SIG-M5 treated with dmso at 0.1 percent for 504 hours (cell line): ENCODE results near the gene TPM2.

ENCODE experiments used
- DNase-seq: peaks from one replicate; lab custom pipeline; 2025; ENCODE audit not compliant: unreplicated experiment; lab: John Stamatoyannopoulos, UW

TPM2 gene

DNA sequence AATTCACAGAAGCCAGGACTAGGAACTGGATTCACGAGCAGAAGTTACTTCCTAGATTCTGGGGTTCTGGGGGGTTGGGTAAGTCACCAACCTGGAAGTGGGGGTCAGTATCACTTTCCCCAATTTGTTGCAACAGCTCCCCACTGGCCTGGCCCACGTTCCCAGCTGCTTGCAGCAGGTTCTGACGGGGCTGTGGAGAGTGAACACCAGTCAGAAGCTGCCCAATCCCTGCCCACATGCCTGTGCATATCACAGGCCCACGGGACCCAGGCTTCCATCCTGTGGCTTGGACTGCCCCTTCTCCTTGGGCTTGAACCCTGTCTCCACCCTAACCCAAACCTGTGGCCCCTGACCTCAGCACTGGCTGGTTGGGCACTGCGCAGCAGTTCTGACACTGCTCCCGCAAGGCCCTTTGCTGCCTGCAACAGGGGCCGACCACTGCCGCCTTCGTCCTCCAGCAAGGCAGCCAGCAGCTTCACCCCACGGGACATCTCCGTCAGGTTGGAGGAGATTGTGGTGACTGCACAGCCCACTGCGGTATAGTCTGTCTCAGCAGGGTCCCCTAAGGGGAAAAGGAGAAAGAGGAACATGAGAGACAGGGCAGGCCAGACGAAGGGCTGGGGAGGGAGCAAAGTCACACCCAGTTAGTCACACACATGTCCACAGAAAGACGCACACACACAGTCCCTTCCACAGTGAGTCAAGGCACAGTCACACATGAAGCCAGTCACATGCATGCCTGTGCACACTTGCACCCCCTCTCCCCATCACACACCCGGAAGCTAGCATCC, 29.2 kb upstream of the TPM2 start:
- peak; percentile 27 for DNase-seq

DNA sequence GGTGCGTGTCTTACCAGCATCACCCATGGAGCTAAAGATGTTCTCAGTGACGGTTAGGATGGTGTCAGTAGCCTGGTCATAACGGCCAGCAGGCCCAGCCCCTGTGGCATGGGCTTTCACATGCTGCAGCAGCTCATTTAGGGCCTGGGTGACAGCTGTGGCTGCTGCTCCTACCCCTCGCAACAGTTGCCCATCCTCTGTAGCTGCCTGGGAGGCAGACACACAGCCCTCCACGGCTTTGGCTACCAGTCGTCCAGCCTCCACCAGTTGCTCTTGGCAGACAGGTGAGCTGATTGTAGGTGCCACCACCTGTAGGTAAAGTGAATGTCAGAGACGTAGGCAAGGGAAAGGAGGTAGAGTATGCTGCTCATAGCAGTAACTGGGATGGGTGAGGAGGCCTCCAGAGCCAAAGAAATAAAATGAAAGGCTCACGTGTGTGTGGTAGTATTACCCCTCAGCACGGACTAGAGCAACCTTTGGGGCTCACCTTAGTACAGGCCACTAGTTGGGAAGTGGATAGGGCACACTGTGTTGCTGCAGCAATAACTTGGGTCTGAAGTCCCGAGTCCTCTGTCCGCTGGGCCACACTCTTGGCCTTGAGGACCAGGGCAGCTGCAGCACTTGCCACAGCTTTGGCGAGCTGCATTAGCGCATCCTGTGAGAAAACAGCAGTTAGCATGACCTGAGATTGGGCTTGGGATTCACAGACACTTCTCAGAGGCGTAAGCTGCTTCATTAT, 27.6 kb upstream of the TPM2 start:
- no peak for DNase-seq

DNA sequence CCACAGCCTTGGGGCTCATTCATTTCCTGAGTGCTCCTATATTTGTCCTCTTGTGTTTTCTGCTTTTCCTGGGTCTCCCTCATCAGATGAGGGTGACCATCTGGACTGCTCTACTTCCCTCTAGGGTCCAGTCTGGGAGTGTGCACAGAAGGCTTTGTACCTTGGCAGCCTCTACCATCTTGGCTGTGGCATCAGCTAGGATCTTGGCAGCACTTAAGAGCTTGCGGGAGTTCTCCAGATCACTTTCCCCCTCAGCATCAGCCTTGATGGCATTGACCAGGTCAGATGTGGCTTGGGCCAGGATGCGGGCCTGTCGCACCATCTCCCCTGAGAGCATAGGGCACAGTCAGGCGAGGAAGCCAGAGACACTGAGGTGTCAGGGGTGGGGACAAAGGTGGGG, 26.5 kb upstream of the TPM2 start:
- no peak for DNase-seq

DNA sequence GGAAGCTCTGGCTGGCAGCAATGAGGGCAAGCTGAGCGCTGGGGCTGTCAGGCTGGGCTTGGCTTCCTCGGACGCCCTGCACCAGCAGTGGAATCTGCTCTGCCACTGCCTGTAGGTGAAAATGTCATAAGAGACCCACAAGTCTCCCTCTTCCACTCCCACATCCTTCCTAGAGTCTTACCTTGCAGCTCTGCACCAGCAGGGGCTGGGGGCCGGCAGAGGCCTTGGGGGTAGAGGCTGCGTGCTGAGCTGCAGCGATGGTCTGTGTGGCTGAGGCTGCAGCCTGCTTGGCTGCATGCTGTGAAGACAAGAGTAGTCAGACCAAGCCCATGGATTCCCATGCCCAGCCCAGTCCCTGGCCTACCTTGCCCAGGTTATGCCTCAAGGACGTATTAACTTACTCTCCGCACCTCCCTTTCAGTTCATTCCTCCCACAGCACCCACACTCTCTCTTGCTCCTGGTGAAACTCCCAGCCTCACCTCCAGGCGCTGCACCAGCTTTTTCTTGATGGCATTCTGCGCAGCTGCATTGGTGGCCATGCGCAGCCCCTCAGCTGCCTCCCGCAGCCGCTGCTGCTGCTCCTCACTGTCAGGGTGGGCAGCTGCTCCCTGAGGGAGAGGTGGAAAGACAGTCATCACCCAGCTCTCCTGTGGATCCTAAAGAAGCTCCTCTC, 25.0 kb upstream of the TPM2 start:
- no peak for DNase-seq

DNA sequence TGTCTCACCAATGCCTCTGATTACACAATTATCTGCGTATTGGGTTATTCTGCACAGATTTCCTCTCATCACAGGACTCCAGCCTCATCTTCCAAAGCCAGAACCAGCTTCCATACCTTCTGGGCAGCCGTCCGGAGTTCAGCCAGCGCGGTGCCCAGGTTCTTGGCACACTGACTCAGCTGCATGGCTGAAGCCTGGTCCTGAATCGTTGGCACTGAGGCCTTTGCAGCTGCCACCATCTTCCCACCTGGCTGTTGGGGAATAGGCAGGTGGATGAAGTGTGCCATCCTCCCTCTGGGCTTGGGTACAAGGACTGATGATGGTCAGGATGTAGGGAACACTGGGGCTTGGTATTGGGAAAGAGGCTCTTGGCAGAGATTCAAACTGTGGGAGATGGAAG, 24.4 kb upstream of the TPM2 start:
- DNase-seq = no peak

DNA sequence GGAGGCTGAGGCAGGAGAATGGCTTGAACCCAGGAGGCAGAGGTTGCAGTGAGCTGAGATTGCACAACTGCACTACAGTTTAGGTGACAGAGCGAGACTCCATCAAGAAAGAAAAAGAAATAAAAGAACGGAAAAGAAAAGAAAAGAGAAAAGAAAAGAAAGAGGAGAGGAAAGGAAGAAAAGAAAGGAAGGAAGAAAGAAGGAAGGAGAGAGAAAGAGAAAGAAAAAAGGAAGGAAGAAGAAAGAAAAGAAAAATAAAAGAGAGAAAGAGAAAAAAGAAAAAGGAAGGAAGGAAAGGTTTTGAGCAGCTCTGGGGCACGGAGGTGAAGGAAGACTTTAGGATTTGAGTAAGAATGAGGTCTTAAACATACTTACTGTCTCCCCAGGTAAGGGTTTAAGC, 23.9 kb upstream of the TPM2 start:
- DNase-seq = no peak

DNA sequence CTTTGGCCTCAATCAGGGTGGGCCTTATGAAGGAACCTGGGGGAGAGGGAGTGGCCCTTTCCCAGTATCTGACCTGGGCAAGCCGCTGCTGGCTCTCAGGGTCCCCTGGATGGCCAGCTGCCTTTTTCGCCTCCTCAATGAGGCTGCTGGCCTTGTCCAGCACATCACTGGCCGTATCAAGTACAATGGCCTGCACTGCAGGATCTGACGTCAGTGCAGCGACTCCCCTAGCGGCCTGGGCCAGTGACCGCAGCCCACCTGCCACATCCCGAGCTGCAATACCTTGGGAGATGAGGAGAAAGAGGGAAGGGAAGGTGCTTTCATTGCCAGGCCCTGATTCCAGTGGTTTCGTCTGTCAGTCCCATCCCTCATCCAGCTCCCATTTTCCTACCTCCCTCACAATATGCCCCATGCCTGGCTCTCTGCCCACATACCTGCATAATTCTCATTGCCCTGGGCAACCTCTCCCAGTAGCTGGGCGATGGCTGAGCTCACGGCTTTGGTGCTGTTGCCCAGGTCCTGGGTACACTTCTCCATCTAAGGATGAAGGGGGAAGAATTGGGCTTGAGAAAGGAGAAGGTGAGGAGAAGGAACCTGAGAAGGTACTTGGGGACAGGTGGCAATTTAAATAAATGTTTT, 23.2 kb upstream of the TPM2 start:
- DNase-seq = no peak

DNA sequence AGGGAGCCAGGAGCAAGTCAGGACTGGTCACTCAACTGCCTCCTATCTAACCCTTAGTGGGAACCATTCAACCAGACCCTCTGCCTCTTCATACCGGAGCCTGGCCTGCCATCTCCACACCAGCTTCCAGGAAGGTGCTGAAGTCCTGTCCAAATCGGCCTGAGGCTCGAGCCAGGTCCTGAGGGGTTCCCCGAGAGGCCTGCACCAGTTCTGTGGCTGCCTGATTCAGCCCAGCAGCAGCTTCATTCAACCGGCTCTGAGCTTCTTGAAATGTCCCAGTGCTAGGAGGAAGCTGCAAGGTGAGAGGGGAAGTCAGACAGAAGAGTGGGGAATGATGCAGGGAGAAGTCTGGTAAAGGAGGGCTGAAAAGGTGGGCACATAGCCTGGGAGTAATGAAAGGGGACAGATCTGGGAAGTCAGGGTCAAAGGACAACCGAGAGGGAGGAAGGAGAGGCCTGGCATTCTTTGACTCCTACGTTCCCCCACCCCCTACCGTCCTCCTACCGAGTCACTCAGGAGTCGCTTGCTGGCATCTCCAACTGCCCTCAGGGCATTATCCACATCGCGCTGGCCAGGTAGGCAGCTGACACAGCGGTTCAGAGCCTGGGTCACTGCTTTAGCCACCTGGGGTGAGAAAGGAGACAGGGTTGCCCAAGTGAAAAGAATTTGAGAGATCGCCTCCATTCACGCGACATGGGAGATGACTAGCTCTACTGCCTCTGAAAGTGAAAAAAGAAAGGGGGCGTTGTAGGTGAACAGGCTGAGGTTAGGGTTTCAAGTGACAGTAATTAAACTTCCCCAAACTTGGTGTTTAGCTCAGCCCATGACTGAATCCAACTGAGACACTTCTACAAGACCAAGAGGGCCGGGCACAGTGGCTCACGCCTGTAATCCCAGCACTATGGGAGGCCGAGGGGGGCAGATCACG, 22.0 kb upstream of the TPM2 start:
- no peak for DNase-seq

DNA sequence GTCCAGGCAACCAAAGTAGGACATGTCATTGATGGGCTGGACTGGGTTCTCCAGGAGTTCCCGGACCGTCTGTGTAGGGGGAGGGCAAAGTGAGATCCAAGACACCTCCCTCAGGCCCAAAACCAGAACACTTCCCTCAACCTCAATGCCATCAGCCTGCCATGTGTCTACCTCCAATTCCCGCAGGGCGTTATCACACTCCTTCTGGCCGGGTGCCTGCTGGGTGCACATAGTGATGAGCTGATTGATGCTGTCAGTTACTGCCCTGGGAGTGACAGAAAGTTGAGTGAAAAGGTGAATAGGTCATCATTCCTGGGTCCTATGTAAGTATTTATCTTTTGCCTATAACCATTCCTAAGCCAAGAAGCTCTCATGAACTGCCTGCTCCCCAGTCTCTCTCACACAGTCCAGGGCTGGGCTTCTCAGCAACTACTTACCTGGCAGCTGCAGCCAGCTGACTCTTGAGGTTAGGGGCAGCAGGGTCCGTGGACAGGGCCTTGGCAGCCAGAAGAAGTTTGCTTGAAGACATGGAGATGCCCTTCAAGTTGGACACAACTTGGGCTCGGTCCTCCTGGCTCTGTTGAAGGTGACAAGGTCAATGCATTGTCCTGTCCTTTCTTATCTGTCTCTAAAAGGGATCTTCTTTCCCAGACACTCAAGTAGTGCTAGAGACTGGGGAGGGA, 21.2 kb upstream of the TPM2 start:
- no peak for DNase-seq

DNA sequence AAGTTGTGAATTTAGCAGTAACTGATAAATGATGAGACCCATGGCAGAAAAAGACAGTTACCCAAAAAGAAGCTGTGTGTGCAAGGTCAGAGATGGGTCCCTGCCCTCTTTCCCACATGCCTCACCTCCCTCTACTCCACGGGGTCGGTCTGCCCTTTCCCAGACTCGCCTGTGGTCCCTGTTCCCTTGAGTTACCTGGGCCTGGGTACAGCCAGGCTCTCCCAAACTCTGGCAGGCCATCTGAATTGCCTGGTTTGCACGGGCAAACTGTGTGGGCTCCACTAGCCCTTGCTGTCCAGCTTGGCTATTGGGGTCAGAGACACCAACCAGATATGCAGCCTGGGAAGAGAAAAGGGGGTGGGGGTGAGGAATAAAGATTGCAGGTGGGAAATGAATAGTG, 18.4 kb upstream of the TPM2 start:
- DNase-seq = no peak

DNA sequence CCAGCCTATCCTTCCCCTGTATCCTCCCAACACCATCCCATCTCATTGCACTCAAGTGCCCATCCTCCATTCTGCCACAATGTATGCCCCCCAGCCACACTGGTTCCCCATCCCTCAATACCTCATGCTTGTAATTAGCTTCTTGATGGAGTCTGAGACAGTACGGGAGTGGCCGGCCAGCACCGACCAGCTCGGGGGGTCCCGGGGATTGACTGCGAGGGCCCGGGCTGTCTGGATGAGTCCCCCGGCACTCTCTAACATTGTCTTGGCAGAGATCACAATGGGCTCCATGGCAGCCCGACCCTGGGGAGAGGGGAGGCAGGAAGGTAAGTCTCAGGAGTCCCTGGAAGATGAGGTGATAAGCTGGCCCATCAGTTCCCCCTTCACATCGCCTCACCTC, 17.2 kb upstream of the TPM2 start:
- no peak for DNase-seq

DNA sequence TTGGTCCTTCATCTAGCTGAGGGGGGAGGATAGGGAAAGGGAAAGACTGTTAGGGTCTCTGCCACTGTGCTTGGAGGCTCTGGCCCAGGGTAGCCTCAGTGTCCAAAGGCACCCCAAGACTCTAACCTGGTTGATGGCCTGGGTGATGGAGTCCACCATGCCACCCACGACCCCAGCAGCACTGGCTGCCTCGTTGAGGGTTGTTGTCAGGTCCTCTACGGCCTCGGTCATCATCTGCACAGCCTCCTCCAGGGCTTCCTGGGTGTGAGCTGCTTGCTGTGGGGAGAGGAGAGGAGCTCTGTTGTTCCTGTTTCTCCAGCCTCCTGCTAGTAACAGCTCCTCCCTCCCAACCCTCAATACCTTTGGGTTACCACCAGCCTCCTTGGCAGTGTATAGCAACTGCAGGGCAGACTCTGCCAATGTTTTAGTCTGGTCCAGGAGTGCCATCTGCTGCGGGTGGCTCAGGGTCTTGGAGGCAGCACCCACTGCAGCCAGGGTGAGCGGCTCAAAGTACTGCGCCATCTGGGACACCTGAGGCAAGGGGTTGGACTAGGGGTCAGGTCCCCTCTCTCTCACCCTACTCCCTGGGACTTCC, 16.2 kb upstream of the TPM2 start:
- no peak for DNase-seq

DNA sequence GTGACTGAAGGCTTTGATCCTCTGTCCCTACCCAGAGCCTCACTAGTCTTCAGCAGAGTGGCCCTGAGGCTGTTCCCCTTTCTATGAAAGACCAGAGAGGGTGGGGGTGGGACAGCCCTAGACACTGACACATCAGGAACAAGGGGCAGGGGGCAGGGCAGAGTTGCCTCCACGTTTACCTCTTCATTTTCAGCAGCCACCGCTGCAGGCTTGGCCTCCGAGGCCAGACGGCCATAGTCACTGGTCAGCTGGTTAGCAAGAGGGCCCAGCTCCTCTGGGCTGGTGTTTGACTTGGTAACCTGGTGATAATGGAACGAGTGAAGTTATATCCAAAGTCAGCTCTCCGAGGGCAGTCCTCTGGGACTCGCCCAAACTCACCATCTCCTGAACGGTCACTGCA, 15.6 kb upstream of the TPM2 start:
- no peak for DNase-seq

DNA sequence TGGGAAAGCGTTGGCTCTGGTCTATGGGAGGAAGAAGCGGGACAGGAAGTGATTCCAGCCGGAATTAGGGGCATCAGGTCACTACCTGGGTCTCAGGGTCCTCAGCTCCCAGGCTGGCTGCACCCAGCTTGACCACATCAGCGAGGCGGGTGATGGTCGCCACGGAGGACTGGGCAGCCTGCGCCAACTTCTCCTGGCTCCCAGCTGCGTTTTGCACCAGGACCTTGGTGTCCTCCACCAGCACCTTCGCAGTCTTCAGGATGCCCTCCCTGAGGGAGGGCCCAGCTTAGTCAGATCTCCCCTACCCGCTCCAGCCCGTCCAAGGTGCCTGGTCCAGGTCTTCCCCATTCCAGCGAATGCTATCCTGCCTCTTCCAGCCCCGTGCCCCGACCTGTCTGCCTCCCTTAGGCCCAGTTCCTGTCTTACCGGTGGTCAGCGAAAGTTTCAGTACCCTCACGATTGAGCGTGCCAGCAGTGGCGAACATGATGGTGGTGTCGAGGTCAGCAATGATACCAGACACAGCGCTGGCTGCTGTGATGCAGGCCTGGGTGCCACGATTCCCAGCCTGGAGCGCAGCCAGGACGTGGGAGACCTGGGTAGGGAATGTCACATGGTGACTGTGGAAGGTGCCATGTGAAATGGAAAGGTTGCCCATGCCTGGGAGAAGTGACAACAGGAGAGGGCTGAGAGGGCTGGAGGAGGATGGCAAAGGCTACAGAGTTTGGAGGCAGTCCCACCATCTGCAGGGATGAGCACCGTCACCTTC, 14.4 kb upstream of the TPM2 start:
- DNase-seq = no peak

DNA sequence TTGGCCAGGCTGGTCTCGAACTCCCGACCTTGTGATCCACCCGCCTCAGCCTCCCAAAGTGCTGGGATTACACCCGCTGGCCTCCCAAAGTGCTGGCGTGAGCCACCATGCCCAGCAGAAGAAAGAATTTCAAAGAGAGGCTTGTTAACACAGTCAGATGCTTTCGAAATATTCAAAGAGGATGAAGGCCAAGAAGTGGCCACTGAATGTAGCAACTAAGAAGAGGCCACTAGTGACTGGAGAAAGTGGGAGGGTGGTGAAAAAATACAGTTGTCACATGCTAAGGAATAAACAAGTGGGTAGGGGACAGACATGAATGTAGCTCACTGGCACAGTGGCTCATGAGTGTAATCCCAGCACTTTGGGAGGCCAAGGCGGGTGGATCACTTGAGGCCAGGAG, 13.0 kb upstream of the TPM2 start:
- no peak for DNase-seq

DNA sequence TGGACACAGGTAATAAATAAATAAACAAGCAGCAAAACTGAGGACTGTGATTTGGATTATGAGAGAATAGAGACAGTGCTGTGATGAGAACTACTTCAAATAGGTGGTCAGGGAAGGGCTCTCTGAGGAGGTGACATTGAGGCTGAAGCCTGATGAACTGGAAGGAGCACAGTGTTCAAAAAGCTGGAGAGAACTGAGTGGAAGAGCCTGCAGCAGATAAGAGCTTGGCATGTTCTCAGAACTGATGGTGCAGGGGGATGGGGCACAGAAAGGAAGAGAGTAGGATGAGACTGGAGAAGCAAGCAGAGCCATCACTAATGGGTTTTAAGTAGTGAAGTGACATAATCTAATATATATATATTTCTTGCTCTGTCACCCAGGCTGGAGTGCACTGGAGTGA, 11.2 kb upstream of the TPM2 start:
- no peak for DNase-seq

DNA sequence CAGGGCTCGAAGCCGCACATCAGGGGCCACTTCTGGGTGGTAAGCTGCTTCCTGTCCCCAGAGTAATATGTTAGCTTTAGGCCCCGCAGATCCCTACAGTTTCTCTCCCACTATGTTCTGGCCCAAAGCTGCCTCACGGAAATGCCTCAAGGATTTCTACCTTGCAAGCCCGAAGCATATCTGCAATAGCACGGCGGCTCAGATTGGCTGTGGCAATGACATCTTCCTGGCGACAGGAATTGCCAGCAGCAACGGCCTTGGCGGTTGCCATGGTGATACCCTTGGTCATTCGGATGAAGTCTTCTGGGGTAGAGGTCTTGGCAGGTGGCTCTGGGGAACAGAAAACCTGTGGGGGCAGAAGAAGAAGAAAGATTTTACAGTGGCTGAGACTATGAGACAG, 10.3 kb upstream of the TPM2 start:
- no peak for DNase-seq

DNA sequence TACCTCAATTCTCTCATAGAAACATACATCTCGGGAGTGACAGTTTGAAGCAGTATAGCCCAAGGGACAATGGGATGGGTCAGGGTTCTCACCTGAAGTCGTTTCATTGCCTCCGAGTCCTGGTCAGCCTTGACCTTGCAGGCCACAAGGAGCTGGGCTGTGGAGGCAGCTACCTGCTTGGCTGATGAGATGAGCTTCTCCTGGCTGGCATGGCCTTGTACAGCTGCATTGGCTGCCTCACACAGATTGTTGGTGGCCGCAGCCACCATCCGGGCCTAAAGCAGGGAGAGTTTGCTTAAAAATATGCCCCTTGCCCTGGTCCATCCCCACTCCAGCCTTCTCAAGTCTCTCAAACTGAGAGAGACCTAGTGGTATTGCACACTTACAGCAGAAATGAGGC, 8.5 kb upstream of the TPM2 start:
- no peak for DNase-seq

DNA sequence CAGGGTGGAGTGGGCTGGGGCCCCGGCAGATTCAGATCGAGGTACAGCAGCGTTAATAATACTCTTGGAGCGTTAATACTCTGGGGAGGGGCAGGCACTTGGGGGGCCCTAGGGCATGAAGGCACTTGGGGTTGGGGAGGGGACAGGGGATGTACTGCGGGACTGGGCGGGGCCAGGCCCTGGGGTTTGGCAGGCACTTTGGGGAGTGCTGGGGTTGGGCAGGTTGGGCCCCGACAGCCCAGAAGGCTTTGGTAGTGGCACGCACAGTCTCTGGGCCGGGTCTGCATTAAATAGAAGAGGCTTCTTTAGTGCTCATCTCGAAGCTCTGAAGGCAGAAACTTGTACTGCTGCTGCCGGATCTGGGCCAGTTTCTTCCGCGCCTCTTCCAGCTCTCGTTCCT, 7.8 kb upstream of the TPM2 start:
- DNase-seq = no peak
